Retinal pigment epithelial cell (primary cell): ENCODE data around the gene PLEKHA5.

Experiments
- DNase-seq: peaks from one replicate; pipeline ENCODE4 v3.0.0-alpha.2; 2010; ENCODE audit warnings: low read depth
- H3K4me3 ChIP-seq: 2 replicates; pipeline ENCODE4 v1.5.1; 2011; ENCODE audit warnings: mild to moderate bottlenecking, low read length, control low read depth, moderate library complexity
- CTCF ChIP-seq: conservative IDR thresholded peaks from 2 replicates; pipeline ENCODE4 v1.5.1; 2011; ENCODE audit warnings: low read depth, low read length, control low read depth, inconsistent platforms

Gene PLEKHA5

DNA sequence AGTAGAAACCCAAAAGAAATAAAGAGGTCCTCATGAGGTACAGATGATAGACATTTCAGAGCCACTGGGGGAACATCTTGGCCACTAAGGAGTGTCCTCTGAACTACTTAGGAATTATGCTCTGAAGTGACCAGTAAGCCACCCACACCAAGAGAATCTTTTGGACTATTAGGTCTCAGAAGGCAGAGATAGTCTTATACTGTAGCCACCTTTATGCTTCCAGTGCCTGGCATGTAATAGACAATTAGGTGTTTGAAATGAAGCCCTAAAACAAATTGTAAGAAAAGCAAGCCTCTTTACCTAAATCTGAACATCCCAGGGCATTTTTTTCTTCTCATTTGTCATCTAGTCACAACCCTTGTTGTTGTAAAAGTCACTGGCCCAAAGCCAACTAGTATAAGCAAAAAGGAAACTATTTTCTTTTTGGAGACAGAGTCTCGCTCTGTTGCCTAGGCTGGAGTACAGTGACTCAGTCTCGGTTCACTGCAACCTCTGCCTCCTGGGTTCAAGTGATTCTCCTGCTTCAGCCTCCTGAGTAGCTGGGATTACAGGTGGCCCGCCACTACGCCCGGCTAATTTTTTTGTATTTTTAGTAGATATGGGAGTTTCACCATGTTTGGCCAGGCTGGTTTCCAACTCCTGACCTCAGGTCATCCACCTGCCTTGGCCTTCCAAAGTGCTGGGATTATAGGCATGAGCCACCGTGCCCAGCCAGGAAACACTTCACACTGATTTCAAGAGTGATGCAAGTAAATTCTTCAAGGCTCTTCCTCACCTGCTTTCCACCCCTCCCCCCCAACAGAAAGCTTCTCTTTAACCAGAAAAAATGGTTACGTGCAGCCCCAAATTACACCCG is 11.1 kb downstream of the PLEKHA5 start:
- no peak for DNase-seq
- H3K4me3 ChIP-seq = no peak overlapping the region
- no peak for TF ChIP-seq CTCF

DNA sequence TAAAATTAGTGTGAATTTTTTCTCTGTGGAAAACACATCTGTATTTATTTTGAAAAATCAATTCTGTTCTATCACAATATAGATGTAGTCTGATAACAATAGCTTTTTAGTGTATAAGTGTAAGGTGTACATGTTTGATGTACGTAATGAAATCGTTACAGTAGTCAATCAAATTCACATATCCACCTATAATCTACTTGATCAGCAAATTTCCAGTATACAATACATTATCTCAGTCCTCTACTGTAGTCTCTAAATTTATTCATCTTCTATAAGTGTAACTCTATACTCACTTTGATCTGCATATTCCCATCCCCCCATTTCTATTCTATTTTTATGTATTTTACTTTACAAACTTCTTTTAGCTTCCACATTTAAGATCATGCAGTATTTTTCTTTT is 13.0 kb downstream of the PLEKHA5 start:
- no peak for DNase-seq
- H3K4me3 ChIP-seq = no peak overlapping the region
- TF ChIP-seq CTCF = no peak

DNA sequence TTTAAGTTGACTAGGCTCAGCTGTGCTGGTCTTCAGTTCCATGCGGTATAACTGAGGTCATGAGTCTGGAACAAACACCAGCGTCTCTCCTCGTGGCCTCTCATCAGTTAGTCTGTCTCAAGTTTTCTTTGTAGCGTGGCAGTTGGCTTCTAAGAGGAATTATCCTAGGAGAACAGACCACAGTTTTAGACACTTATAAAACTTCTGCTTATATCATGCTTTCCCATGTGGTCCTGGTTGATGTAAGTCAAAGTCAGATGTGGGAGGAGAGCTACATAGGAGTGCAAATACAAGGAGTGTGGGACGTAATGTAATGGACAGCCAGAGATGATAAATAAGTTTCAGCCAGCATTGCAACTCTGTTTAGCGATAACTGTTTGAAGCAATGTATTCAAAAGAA is 14.8 kb downstream of the PLEKHA5 start:
- TF ChIP-seq CTCF = no peak
- H3K4me3 ChIP-seq = no peak overlapping the region
- DNase-seq = no peak

GRCh38 chr12:19144985-19145384 is 15.5 kb downstream of the PLEKHA5 start:
- H3K4me3 ChIP-seq = no peak overlapping the region
- no peak for TF ChIP-seq CTCF
- DNase-seq = no peak

DNA sequence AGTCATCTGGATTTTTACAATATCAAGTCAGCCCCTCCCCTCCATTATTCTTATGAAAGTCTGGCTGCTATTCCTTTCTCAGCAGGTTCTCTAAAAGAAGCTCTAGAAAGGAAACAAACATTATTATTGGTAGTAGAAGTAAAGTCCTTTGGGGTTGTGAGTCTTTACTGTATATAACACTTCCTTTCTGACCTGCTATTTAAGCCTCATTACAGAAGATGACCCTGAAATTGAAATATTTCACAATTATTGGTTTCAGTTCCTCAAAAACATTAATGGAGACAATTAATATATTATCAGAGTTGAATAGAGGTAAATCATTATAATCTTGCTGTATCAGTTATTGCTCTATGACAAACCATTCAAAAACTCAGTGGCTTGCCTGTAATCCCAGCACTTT is 19.3 kb downstream of the PLEKHA5 start:
- no peak for TF ChIP-seq CTCF
- no peak for DNase-seq

GRCh38 chr12:19150273-19150900 is 20.9 kb downstream of the PLEKHA5 start:
- no peak overlapping the region for H3K4me3 ChIP-seq
- TF ChIP-seq CTCF = no peak
- DNase-seq = no peak

More for the DNA sequence above, 19.3 kb downstream of the PLEKHA5 start:
- no peak overlapping the region for H3K4me3 ChIP-seq

DNA sequence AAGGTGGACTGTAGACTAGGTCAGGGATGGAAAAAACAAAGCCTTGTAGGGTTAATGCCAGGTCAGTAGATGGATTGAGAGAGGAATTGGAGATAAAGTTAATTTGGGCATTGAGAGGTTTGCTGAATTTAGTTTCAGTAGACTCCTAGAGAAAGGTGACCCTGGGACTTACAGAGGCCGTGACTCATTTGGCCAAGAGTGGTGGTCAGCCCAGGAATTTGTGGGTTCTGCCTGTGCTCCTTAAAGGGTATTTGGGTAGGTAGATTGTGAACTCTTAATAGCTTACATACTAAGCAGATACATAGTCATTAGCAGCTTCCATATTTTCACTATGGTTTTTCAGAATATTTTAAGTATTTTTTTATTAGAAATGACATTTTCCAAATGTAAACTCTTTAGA is 21.8 kb downstream of the PLEKHA5 start:
- no peak overlapping the region for H3K4me3 ChIP-seq
- no peak for TF ChIP-seq CTCF
- DNase-seq = no peak
